GM19397 (cell line): ENCODE results near the gene CEP89.
"Not testable (repeated sequence)": the region's sequence is repeated elsewhere in the genome, so short reads cannot be mapped to it uniquely, and the experiment has no call there.

ENCODE experiments used
- ATAC-seq: cut with Tn5 transposase; IDR thresholded peaks from one replicate; pipeline ENCODE4 v1.9.1; 2021; ENCODE audit warnings: mild to moderate bottlenecking, moderate library complexity; ENCODE audit not compliant: unreplicated experiment

The CEP89 gene

GRCh38 chr19:32848035-32848434 is 123.7 kb downstream of the CEP89 start:
- not testable (repeated sequence) for ATAC-seq

- ATAC-seq: no peak
Observed at GRCh38 chr19:32843716-32844245, 128.0 kb downstream of the CEP89 start.

GRCh38 chr19:32842061-32842460 is 129.7 kb downstream of the CEP89 start:
- ATAC-seq: no peak

- no peak for ATAC-seq
Observed at GRCh38 chr19:32837531-32837930, 134.2 kb downstream of the CEP89 start.

GRCh38 chr19:32833388-32833787 is 138.4 kb downstream of the CEP89 start:
- ATAC-seq: not testable (repeated sequence)

- not testable (repeated sequence) for ATAC-seq
Observed at GRCh38 chr19:32832825-32833224, 138.9 kb downstream of the CEP89 start.

GRCh38 chr19:32832094-32832493 is 139.7 kb downstream of the CEP89 start:
- ATAC-seq: not testable (repeated sequence)

GRCh38 chr19:32831611-32832010 is 140.1 kb downstream of the CEP89 start:
- no peak for ATAC-seq

- no peak for ATAC-seq
Observed at GRCh38 chr19:32830231-32831014, 141.3 kb downstream of the CEP89 start.

GRCh38 chr19:32829345-32829896 is 142.3 kb downstream of the CEP89 start:
- ATAC-seq: no peak

- ATAC-seq: no peak
Observed at GRCh38 chr19:32828643-32829344, 143.0 kb downstream of the CEP89 start.

- no peak for ATAC-seq
Observed at GRCh38 chr19:32828139-32828538, 143.6 kb downstream of the CEP89 start.
